Measurements from ENCODE around the gene ROCK2.

Gene ROCK2

GRCh38 chr2:11307764-11308415 is 36.5 kb downstream of the ROCK2 start:
- no peak for DNase-seq

GRCh38 chr2:11305958-11306357 is 38.5 kb downstream of the ROCK2 start:
- no peak for DNase-seq

- no peak for DNase-seq
These were observed 39.1 kb downstream of the ROCK2 start for GRCh38 chr2:11305338-11305737.

- no peak for DNase-seq
These were observed 40.0 kb downstream of the ROCK2 start for GRCh38 chr2:11304476-11304875.

GRCh38 chr2:11303290-11304013 is 41.0 kb downstream of the ROCK2 start:
- no peak for DNase-seq

- DNase-seq, result no peak
These were observed 45.0 kb downstream of the ROCK2 start for GRCh38 chr2:11299439-11299838.

- no peak for DNase-seq
These were observed 45.8 kb downstream of the ROCK2 start for GRCh38 chr2:11298592-11298991.

GRCh38 chr2:11296401-11296800 is 48.0 kb downstream of the ROCK2 start:
- no peak for DNase-seq

GRCh38 chr2:11292464-11293255 is 51.8 kb downstream of the ROCK2 start:
- DNase-seq, result no peak

GRCh38 chr2:11290713-11291112 is 53.7 kb downstream of the ROCK2 start:
- no peak for DNase-seq

- DNase-seq, result no peak
These were observed 54.2 kb downstream of the ROCK2 start for GRCh38 chr2:11290211-11290610.

GRCh38 chr2:11288431-11288830 is 56.0 kb downstream of the ROCK2 start:
- no peak for DNase-seq

GRCh38 chr2:11286749-11287148 is 57.7 kb downstream of the ROCK2 start:
- DNase-seq, result no peak

GRCh38 chr2:11286323-11286722 is 58.1 kb downstream of the ROCK2 start:
- DNase-seq, result no peak

GRCh38 chr2:11285499-11285898 is 58.9 kb downstream of the ROCK2 start:
- DNase-seq, result no peak

GRCh38 chr2:11281186-11281585 is 63.2 kb downstream of the ROCK2 start:
- DNase-seq, result no peak

GRCh38 chr2:11280713-11281112 is 63.7 kb downstream of the ROCK2 start:
- no peak for DNase-seq

GRCh38 chr2:11279398-11279797 is 65.0 kb downstream of the ROCK2 start:
- no peak for DNase-seq

GRCh38 chr2:11278219-11278618 is 66.2 kb downstream of the ROCK2 start:
- DNase-seq, result no peak

GRCh38 chr2:11275910-11276309 is 68.5 kb downstream of the ROCK2 start:
- DNase-seq, result no peak

- no peak for DNase-seq
These were observed 73.5 kb downstream of the ROCK2 start for GRCh38 chr2:11270891-11271290.

GRCh38 chr2:11267931-11268330 is 76.5 kb downstream of the ROCK2 start:
- DNase-seq, result no peak

- DNase-seq, result no peak
These were observed 79.6 kb downstream of the ROCK2 start for GRCh38 chr2:11264818-11265217.

GRCh38 chr2:11264007-11264406 is 80.4 kb downstream of the ROCK2 start:
- no peak for DNase-seq

Measured in stimulated activated naive CD4-positive, alpha-beta T cell (primary cell).